Mammary epithelial cell (primary cell): ENCODE measurements around the gene SH3BP1.

Experiments used
- CTCF ChIP-seq, 2 donors: IDR thresholded peaks in 1 of 2; conservative IDR thresholded peaks in 1 of 2; 2 replicates each; pipeline ENCODE4 v1.5.1; 2011 to 2012; ENCODE audit warnings: inconsistent platforms in 2 of 2, low read length in 2 of 2, mild to moderate bottlenecking in 2 of 2, control low read depth in 1 of 2, low read depth in 1 of 2; ENCODE audit not compliant: insufficient read depth in 1 of 2; ENCODE audit errors: extremely low read depth in 1 of 2
- EZH2 ChIP-seq: IDR thresholded peaks from 2 replicates; pipeline ENCODE4 v1.6.1; 2012; ENCODE audit warnings: low read length, inconsistent platforms, borderline replicate concordance

- TF ChIP-seq CTCF (conservative IDR thresholded peaks at IDR 0.05 in 1 of 2, IDR thresholded peaks at IDR 0.05 in 1 of 2; ENCODE audit: extremely low read depth in 1 of 2, insufficient read depth in 1 of 2, low read depth in 1 of 2, low read length in 2 of 2) (no peak), EZH2 (no peak)
Observed at GRCh38 chr22:37675930-37676735, 36.7 kb downstream of the SH3BP1 start.
